ENCODE measurements around the gene SRSF9. TPM values are rescaled to one million over a fixed set of nuclear protein-coding genes. Genes with fewer than 3 reads are reported as not detected.

SRSF9 gene
- total and polyA plus RNA-seq, 2 of the 13 experiments (the other 11 are each of a cell fraction or from before 2014, with no cell fraction given), result 125 to 144 TPM

DNA sequence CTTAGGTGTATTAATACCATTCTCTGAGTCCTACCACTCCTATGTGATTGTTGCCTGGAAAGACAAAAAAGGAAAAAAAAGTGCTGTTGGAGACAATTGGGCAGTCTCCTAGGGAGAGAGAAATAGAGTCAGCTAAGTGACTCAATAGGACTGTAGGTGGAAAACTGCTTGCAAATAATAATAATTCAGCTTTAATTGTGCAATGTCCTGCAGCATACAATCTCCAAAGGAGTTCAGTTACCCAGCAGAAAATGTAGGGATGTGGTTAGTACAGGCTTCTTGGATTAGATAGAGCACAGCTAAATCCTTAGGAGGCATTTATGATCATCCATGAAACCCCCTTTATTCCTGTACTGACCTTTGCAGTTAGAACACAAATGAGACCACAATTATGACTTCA lies 3.0 kb upstream of the SRSF9 start:
- peaks cover 22% of the 10 kb centered on the region for H3K79me2 ChIP-seq (ENCODE audit: insufficient read depth, low read length)

More for the DNA sequence above, 3.0 kb upstream of the SRSF9 start:
- H3K4me3 ChIP-seq (replicated peaks in 1 of 3; ENCODE audit: insufficient read depth in 1 of 3, low read depth in 2 of 3, low read length in 3 of 3), result no peak overlapping the region
- H3K4me1 ChIP-seq (ENCODE audit: insufficient read depth, low read length), result peaks cover 47% of the 10 kb centered on the region
- peaks cover 13% of the 10 kb centered on the region; the same call in 1 of the 2 replicates for H4K20me1 ChIP-seq (ENCODE audit: insufficient read depth, low read length)
- CTCF ChIA-PET (ENCODE audit: low intra/inter-chr PET ratio, low total read pairs), result no interaction called here
- DNase-seq (ENCODE audit: low spot score), result no peak
- BruUV-seq (replicated peaks), result TSS peak; percentile 41
- POLR2A ChIA-PET, result no interaction called here
- in situ Hi-C loops (cut with HindIII; ENCODE audit: extremely low pct_ligation_motif_present, low pct_unique_long_range_greater_than_20kb) (no loop called here), intact Hi-C loops (cut with micrococcal nuclease; ENCODE audit: unreplicated experiment) (no loop called here)
- no peak for TF ChIP-seq TCF7L2 (IDR thresholded peaks at IDR 0.05; ENCODE audit: low read depth, low read length)
- no peak for TF ChIP-seq TFE3 (CRISPR knock-in tag; IDR thresholded peaks at IDR 0.05)
- no peak for TF ChIP-seq RAD51 (IDR thresholded peaks at IDR 0.05; ENCODE audit: borderline replicate concordance)
- no peak for TF ChIP-seq ZNF138 (CRISPR knock-in tag; IDR thresholded peaks at IDR 0.05; ENCODE audit: low read depth)
- no peak for TF ChIP-seq SRSF1 (optimal IDR thresholded peaks at IDR 0.05; ENCODE audit: low read depth, low read length)
- TF ChIP-seq HNRNPLL (IDR thresholded peaks at IDR 0.05; ENCODE audit: low read depth, low read length, poor library complexity, severe bottlenecking), result no peak
- TF ChIP-seq, protein P1, sequence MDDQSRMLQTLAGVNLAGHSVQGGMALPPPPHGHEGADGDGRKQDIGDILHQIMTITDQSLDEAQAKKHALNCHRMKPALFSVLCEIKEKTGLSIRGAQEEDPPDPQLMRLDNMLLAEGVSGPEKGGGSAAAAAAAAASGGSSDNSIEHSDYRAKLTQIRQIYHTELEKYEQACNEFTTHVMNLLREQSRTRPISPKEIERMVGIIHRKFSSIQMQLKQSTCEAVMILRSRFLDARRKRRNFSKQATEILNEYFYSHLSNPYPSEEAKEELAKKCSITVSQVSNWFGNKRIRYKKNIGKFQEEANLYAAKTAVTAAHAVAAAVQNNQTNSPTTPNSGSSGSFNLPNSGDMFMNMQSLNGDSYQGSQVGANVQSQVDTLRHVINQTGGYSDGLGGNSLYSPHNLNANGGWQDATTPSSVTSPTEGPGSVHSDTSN (CRISPR knock-in tag; IDR thresholded peaks at IDR 0.05; ENCODE audit: borderline replicate concordance), result no peak
- no peak for TF ChIP-seq DMAP1 (CRISPR knock-in tag; IDR thresholded peaks at IDR 0.05)
- 0 out of 5 replicates have a peak, but pooled peaks cover 0 to 2% of the 10 kb centered on the region in 2 experiments for H3K36me3 ChIP-seq (replicated peaks in 1 of 2; ENCODE audit: control insufficient read depth in 1 of 2, insufficient read depth in 2 of 2, low read length in 2 of 2)
- no peak overlapping the region for H3K27ac ChIP-seq (ENCODE audit: extremely low read length, insufficient read depth, low read length)
- H3K27me3 ChIP-seq (ENCODE audit: control insufficient read depth in 1 of 2, insufficient read depth in 2 of 2, low read length in 2 of 2), result no peaks in the 10 kb centered on the region; a peak in 1 of 5 replicates
- no peak for ATAC-seq
- no peak overlapping the region for H3K4me2 ChIP-seq (ENCODE audit: low read depth, low read length)
- no peaks in the 10 kb centered on the region for H3K9me3 ChIP-seq (ENCODE audit: low read length)
- FAIRE-seq, result no peak
- H2AFZ ChIP-seq (ENCODE audit: low read length), result no peak overlapping the region
- no peak overlapping the region for H3K9ac ChIP-seq (ENCODE audit: insufficient read depth, low read depth, low read length)

Measured in HepG2 (cell line).